Endothelial cell of umbilical vein (primary cell): Measurements from ENCODE around the gene SORCS3. TPM values are rescaled to one million over a fixed set of nuclear protein-coding genes. Genes with fewer than 3 reads are reported as not detected.

Experiments used
- BruUV-seq: library from RNA; stranded (reverse); fragments of 400-500 nt; replicated peaks from 2 replicates; lab custom pipeline; 2021; lab: Mats Ljungman, UMichigan
- CTCF ChIA-PET: fragments of 300-600, 350-600 bp; sonication (Branson Sonifier 250); formaldehyde crosslinking; loops from one replicate; lab custom pipeline; 2021; ENCODE audit warnings: antibody characterized with exemption, inconsistent platforms; lab: Charles Lee
- POLR2A ChIA-PET: fragments of 300-600, 350-600 bp; sonication (Branson Sonifier 250); formaldehyde crosslinking; loops from one replicate; lab custom pipeline; 2021; ENCODE audit warnings: antibody characterized with exemption, inconsistent platforms; lab: Charles Lee
- DNase-seq: peaks from one replicate; pipeline ENCODE4 v3.0.0-alpha.2; 2011; ENCODE audit warnings: low read depth, low spot score
- FAIRE-seq: peaks from 2 replicates; lab custom pipeline; 2011; peaks lifted over from hg19 to GRCh38; lab: Jason Lieb, UNC
- H2AFZ ChIP-seq: 2 replicates; pipeline ENCODE4 v1.6.0; 2012; ENCODE audit warnings: low read depth, low read length, control low read depth, inconsistent platforms
- H3K27ac ChIP-seq: 2 replicates; pipeline ENCODE4 v1.5.1; 2011; ENCODE audit warnings: low read depth, mild to moderate bottlenecking, control low read depth, low read length, moderate library complexity; ENCODE audit not compliant: insufficient read depth
- H3K27me3 ChIP-seq, 2 experiments: 2 replicates each; pipeline versions ENCODE4 v1.6.0 to v1.6.1; 2011; ENCODE audit warnings: low read length in 2 of 2, mixed read lengths in 1 of 2; ENCODE audit not compliant: control insufficient read depth in 2 of 2, insufficient read depth in 2 of 2
- H3K36me3 ChIP-seq, 2 experiments: 2 replicates in 1 of 2; 3 replicates in 1 of 2; pipeline ENCODE4 v1.5.1; 2011; ENCODE audit warnings: low read length in 2 of 2, mild to moderate bottlenecking in 1 of 2, moderate library complexity in 1 of 2; ENCODE audit not compliant: control insufficient read depth in 2 of 2, insufficient read depth in 2 of 2; ENCODE audit errors: extremely low read depth in 1 of 2
- H3K4me1 ChIP-seq: 3 replicates; pipeline ENCODE4 v1.5.1; 2011; ENCODE audit warnings: mild to moderate bottlenecking, low read length; ENCODE audit not compliant: control insufficient read depth, insufficient read depth; ENCODE audit errors: extremely low read depth
- H3K4me2 ChIP-seq: 2 replicates; pipeline ENCODE4 v1.6.1; 2011; ENCODE audit warnings: low read length, control low read depth, mixed read lengths; ENCODE audit not compliant: insufficient read depth
- H3K4me3 ChIP-seq, 3 experiments: fragments of 200-600 bp in 1 of 3; sonication (generic), shearing (Covaris generic) in 1 of 3; replicated peaks in 1 of 3; 2 replicates each; pipeline ENCODE4 v1.5.1; 2011 to 2016; ENCODE audit warnings: control low read depth in 3 of 3, low read length in 3 of 3, mild to moderate bottlenecking in 2 of 3, inconsistent platforms in 1 of 3, low read depth in 1 of 3, moderate library complexity in 1 of 3; ENCODE audit not compliant: insufficient read depth in 1 of 3
- H3K79me2 ChIP-seq: 2 replicates; pipeline ENCODE4 v1.6.0; 2012; ENCODE audit warnings: low read length, inconsistent platforms; ENCODE audit not compliant: control insufficient read depth, insufficient read depth
- H3K9ac ChIP-seq: replicated peaks from 2 replicates; pipeline ENCODE3; 2011; ENCODE audit warnings: low read length, control low read depth; ENCODE audit not compliant: insufficient read depth; ENCODE audit errors: extremely low read depth
- H3K9me1 ChIP-seq: replicated peaks from 3 replicates; pipeline ENCODE4 v1.6.0; 2011; ENCODE audit warnings: mild to moderate bottlenecking, low read length; ENCODE audit not compliant: control insufficient read depth, insufficient read depth; ENCODE audit errors: extremely low read depth
- H3K9me3 ChIP-seq: replicated peaks from 2 replicates; pipeline ENCODE4 v1.5.1; 2012; ENCODE audit warnings: low read length, inconsistent platforms; ENCODE audit not compliant: control insufficient read depth, insufficient read depth
- H4K20me1 ChIP-seq: replicated peaks from 2 replicates; pipeline ENCODE3; 2011; ENCODE audit warnings: mild to moderate bottlenecking, low read length; ENCODE audit not compliant: control insufficient read depth, insufficient read depth; ENCODE audit errors: extremely low read depth
- FOS ChIP-seq: IDR thresholded peaks from 2 replicates; pipeline ENCODE4 v1.6.1; 2011; ENCODE audit warnings: mild to moderate bottlenecking, low read length, moderate library complexity, borderline replicate concordance; ENCODE audit not compliant: insufficient read depth
- JUN ChIP-seq: IDR thresholded peaks from 2 replicates; pipeline ENCODE4 v1.6.1; 2011; ENCODE audit warnings: borderline replicate concordance, low read depth; ENCODE audit not compliant: insufficient read length, insufficient read depth
- MAX ChIP-seq: IDR thresholded peaks from 2 replicates; pipeline ENCODE4 v1.6.1; 2011; ENCODE audit not compliant: insufficient read depth, insufficient read length
- MYC ChIP-seq: IDR thresholded peaks from one replicate; pipeline ENCODE4 v1.6.1; 2011; ENCODE audit warnings: mild to moderate bottlenecking, low read depth, low read length
- POLR2A ChIP-seq: IDR thresholded peaks from 2 replicates; pipeline ENCODE4 v1.6.1; 2012; ENCODE audit warnings: low read depth, mild to moderate bottlenecking, control low read depth, low read length
- POLR2AphosphoS5 ChIP-seq: IDR thresholded peaks from 2 replicates; pipeline ENCODE4 v1.6.1; 2012; ENCODE audit warnings: low read depth, mild to moderate bottlenecking, control low read depth, low read length, moderate library complexity; ENCODE audit not compliant: insufficient read depth
- dilution Hi-C: fragments of 300-500 bp; cut with MboI; formaldehyde crosslinking; loops from one replicate; pipeline ENCODE4 v1.15.0; 2019; ENCODE audit warnings: low sequenced_read_pairs; ENCODE audit not compliant: extremely low pct_ligation_motif_present
- intact Hi-C: fragments of 100-400 bp; cut with micrococcal nuclease; formaldehyde crosslinking; loops from one replicate; pipeline ENCODE4 v1.10.0; 2022
- polyA plus RNA-seq, 4 experiments: library from polyadenylated mRNA; depleted of rRNA in 3 of 4; stranded (reverse) in 3 of 4; unstranded in 1 of 4; fragments of >200 nt; gene quantifications; 2 replicates each; pipeline versions ENCODE4 v1.2.1 to v1.2.3, GENCODE V29; 2011 to 2012; ENCODE audit warnings: missing spikeins in 1 of 4
- total RNA-seq: library from RNA; stranded (reverse); gene quantifications from 2 replicates; pipeline ENCODE4 v1.2.3, GENCODE V29; 2021
- TF ChIP-seq, protein P1 (sequence below), 2 donors: IDR thresholded peaks; 1 replicate in 1 of 2; 2 replicates in 1 of 2; pipeline ENCODE4 v1.5.1; 2011; ENCODE audit warnings: low read length in 2 of 2, mild to moderate bottlenecking in 2 of 2, moderate library complexity in 2 of 2, control low read depth in 1 of 2, inconsistent platforms in 1 of 2, low read depth in 1 of 2; ENCODE audit not compliant: insufficient read depth in 1 of 2; ENCODE audit errors: extremely low read depth in 1 of 2

The SORCS3 gene
- total and polyA plus RNA-seq, 2 donors (not counting 3 experiments of a cell fraction or from before 2014, with no cell fraction given): not detected

- Histone ChIP-seq H3K9me3 (peaks cover 2% of the 10 kb centered on the region), H3K4me1 (no peaks in the 10 kb centered on the region), H4K20me1 (no peaks in the 10 kb centered on the region), H3K4me2 (no peak overlapping the region), H3K4me3 (no peak overlapping the region), H3K36me3 (no peaks in the 10 kb centered on the region), H3K9ac (no peak overlapping the region), H3K79me2 (no peaks in the 10 kb centered on the region), H3K27ac (no peak overlapping the region), H2AFZ (no peak overlapping the region), H3K27me3 (no peaks in the 10 kb centered on the region), H3K9me1 (no peaks in the 10 kb centered on the region)
- intact Hi-C loops: no loop called here
- ChIA-PET CTCF (no interaction called here), POLR2A (no interaction called here)
- TF ChIP-seq POLR2AphosphoS5: no peak
- TF ChIP-seq, protein P1, sequence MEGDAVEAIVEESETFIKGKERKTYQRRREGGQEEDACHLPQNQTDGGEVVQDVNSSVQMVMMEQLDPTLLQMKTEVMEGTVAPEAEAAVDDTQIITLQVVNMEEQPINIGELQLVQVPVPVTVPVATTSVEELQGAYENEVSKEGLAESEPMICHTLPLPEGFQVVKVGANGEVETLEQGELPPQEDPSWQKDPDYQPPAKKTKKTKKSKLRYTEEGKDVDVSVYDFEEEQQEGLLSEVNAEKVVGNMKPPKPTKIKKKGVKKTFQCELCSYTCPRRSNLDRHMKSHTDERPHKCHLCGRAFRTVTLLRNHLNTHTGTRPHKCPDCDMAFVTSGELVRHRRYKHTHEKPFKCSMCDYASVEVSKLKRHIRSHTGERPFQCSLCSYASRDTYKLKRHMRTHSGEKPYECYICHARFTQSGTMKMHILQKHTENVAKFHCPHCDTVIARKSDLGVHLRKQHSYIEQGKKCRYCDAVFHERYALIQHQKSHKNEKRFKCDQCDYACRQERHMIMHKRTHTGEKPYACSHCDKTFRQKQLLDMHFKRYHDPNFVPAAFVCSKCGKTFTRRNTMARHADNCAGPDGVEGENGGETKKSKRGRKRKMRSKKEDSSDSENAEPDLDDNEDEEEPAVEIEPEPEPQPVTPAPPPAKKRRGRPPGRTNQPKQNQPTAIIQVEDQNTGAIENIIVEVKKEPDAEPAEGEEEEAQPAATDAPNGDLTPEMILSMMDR (IDR thresholded peaks at IDR 0.05; ENCODE audit: extremely low read depth in 1 of 2, insufficient read depth in 1 of 2, low read depth in 1 of 2, low read length in 2 of 2): no peak
- dilution Hi-C loops: no loop called here
- no TSS peak for BruUV-seq
- FAIRE-seq (no peak), DNase-seq (no peak)
Measured at GRCh38 chr10:105073999-105074398, 432.9 kb downstream of the SORCS3 start.

DNA sequence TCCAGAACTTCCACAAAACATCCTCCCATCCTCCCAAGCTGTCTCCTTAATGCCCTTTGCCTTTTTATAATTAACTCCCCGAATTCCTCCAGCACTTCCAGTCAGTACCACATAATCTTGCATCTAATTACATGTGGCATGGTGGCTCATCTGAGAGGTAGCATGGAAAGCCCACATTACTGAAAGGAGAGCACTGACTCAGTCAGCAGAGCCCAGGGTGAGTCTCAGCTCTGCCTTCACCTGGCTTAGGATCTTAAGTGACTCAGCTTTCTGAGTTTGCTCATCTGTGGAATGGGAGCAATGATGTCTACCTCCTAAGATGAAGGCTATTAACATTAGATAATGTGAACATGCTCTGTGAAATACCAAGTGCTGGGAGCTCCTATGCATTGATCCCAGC lies 433.9 kb downstream of the SORCS3 start:
- H3K9me3 ChIP-seq: peaks cover 2% of the 10 kb centered on the region
- DNase-seq: no peak
- no peak overlapping the region for H3K4me2 ChIP-seq
- no peak overlapping the region for H3K27ac ChIP-seq
- H3K36me3 ChIP-seq: no peaks in the 10 kb centered on the region
- no peaks in the 10 kb centered on the region for H4K20me1 ChIP-seq
- no peaks in the 10 kb centered on the region for H3K9me1 ChIP-seq
- no peaks in the 10 kb centered on the region for H3K79me2 ChIP-seq
- BruUV-seq: no TSS peak
- H3K9ac ChIP-seq: no peak overlapping the region
- intact Hi-C loops (no loop called here), dilution Hi-C loops (no loop called here)
- H2AFZ ChIP-seq: no peak overlapping the region
- no peak overlapping the region for H3K4me3 ChIP-seq
- ChIA-PET POLR2A (no interaction called here), CTCF (no interaction called here)
- no peak for FAIRE-seq
- TF ChIP-seq, protein P1 (IDR thresholded peaks at IDR 0.05; ENCODE audit: extremely low read depth in 1 of 2, insufficient read depth in 1 of 2, low read depth in 1 of 2, low read length in 2 of 2): no peak
- no peak for TF ChIP-seq MYC
- no peak for TF ChIP-seq FOS
- no peak for TF ChIP-seq MAX
- TF ChIP-seq POLR2A: no peak
- TF ChIP-seq JUN: no peak
- no peaks in the 10 kb centered on the region for H3K27me3 ChIP-seq
- H3K4me1 ChIP-seq: no peaks in the 10 kb centered on the region
